ENCODE results near the gene EPB42.

- TF ChIP-seq EP300 (IDR thresholded peaks at IDR 0.05), result no peak
- TF ChIP-seq, protein P1, sequence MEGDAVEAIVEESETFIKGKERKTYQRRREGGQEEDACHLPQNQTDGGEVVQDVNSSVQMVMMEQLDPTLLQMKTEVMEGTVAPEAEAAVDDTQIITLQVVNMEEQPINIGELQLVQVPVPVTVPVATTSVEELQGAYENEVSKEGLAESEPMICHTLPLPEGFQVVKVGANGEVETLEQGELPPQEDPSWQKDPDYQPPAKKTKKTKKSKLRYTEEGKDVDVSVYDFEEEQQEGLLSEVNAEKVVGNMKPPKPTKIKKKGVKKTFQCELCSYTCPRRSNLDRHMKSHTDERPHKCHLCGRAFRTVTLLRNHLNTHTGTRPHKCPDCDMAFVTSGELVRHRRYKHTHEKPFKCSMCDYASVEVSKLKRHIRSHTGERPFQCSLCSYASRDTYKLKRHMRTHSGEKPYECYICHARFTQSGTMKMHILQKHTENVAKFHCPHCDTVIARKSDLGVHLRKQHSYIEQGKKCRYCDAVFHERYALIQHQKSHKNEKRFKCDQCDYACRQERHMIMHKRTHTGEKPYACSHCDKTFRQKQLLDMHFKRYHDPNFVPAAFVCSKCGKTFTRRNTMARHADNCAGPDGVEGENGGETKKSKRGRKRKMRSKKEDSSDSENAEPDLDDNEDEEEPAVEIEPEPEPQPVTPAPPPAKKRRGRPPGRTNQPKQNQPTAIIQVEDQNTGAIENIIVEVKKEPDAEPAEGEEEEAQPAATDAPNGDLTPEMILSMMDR (IDR thresholded peaks at IDR 0.05), result no peak
- TF ChIP-seq POLR2A (IDR thresholded peaks at IDR 0.05), result no peak
Observed at GRCh38 chr15:43206054-43206453, 14.8 kb downstream of the EPB42 start.
